NCI-H226 (cell line): ENCODE results near the gene IFFO2.
"Not testable (repeated sequence)": the region's sequence is repeated elsewhere in the genome, so short reads cannot be mapped to it uniquely, and the experiment has no call there.

ENCODE experiments used
- DNase-seq: peaks from one replicate; pipeline ENCODE4 v3.0.0-alpha.2; 2015

The IFFO2 gene

GRCh38 chr1:18917071-18917799, 39.2 kb downstream of the IFFO2 start:
- DNase-seq: no peak

- DNase-seq: no peak
Observed at GRCh38 chr1:18915341-18915740, 41.1 kb downstream of the IFFO2 start.

GRCh38 chr1:18913065-18913835, 43.2 kb downstream of the IFFO2 start:
- DNase-seq: peak; percentile 49

GRCh38 chr1:18912550-18912949, 43.9 kb downstream of the IFFO2 start:
- no peak for DNase-seq

- no peak for DNase-seq
Observed at GRCh38 chr1:18908911-18909771, 47.3 kb downstream of the IFFO2 start.

- no peak for DNase-seq
Observed at GRCh38 chr1:18907917-18908845, 48.3 kb downstream of the IFFO2 start.

- no peak for DNase-seq
Observed at GRCh38 chr1:18907021-18907916, 49.2 kb downstream of the IFFO2 start.

GRCh38 chr1:18903291-18903756, 53.2 kb downstream of the IFFO2 start:
- DNase-seq: no peak

- DNase-seq: peak; percentile 99
Observed at GRCh38 chr1:18902523-18903290, 53.8 kb downstream of the IFFO2 start, which contains the start of gene ALDH4A1. Gene ALDH4A1 (minus strand): TSS chr1:18902555. CDS start chr1:18902523, 32 bp downstream.

GRCh38 chr1:18901952-18902522, 54.4 kb downstream of the IFFO2 start:
- DNase-seq: no peak

- DNase-seq: no peak
Observed at GRCh38 chr1:18901147-18901951, 55.1 kb downstream of the IFFO2 start.

- no peak for DNase-seq
Observed at GRCh38 chr1:18900303-18900841, 56.1 kb downstream of the IFFO2 start.

GRCh38 chr1:18899363-18900049, 57.0 kb downstream of the IFFO2 start:
- DNase-seq: no peak

GRCh38 chr1:18898567-18898966, 57.9 kb downstream of the IFFO2 start:
- no peak for DNase-seq

GRCh38 chr1:18895317-18895716, 61.2 kb downstream of the IFFO2 start:
- DNase-seq: no peak

GRCh38 chr1:18893120-18893519, 63.4 kb downstream of the IFFO2 start:
- DNase-seq: no peak

- DNase-seq: not testable (repeated sequence)
Observed at GRCh38 chr1:18891858-18892257, 64.6 kb downstream of the IFFO2 start.

GRCh38 chr1:18891426-18891780, 65.1 kb downstream of the IFFO2 start:
- DNase-seq: no peak
